Gastrocnemius medialis (tissue), 4 donors: ENCODE results near the gene GAB2.

Experiments used
- CTCF ChIP-seq, 5 experiments: fragments of 450-650 bp in 3 of 5; fragments of 200-600 bp in 2 of 5; sonication (generic) in 2 of 5; IDR thresholded peaks in 4 of 5; conservative IDR thresholded peaks in 1 of 5; 1 replicate in 4 of 5; 2 replicates in 1 of 5; pipeline ENCODE4 v1.5.1; 2016 to 2019; ENCODE audit warnings: antibody characterized with exemption in 5 of 5, mild to moderate bottlenecking in 3 of 5, moderate library complexity in 3 of 5
- POLR2A ChIP-seq, 2 donors: fragments of 450-650 bp; IDR thresholded peaks; one replicate each; pipeline ENCODE4 v1.6.1; 2017; ENCODE audit warnings: antibody characterized with exemption in 2 of 2, mild to moderate bottlenecking in 2 of 2, moderate library complexity in 2 of 2

DNA sequence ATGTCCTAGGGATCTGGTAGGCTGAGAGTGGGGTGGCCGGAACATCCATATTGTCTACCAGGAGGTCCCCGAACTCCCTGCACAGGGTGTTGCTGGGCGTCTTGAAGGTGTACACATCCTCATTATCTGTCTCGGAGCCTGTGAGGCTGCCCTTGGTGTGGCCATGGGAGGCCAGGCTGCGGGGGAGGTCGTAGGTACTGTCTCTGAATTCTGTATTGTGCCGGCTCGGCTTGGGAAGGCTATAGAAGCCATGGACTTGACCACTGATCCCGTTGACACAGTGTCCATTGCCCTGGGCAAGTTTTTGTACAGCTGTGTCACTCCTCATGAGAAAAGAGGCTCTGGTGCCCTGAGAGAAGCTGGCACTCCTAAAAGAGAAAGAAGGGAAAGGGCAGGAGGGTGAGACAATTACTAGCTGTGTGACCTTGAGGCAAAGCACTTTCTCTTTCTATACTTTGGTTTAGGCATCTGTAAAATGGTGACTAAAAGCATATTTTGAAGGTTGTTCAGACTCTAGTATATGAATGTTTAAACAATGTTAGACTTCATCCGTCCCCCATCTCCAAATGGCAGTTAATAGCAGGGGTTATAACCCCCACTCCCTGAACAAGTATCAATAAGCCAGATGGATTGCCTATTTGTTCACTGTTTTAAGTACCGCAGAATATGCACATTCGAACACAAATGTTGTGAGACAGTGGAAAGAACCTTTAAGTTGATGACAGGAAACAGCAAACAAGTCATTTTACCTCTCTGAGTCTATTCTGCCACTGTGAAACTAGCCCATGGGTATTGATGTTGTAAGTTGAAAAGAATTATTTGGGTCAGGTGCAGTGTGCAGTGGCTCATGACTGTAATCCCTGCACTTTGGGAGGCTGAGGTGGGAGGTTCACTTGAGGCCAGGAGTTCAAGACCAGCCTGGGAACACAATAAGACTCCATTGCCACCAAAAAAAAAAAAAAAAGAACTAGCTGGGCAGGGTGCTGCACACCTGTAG lies 190.6 kb downstream of the GAB2 start:
- TF ChIP-seq POLR2A (IDR thresholded peaks at IDR 0.05) (no peak), CTCF (IDR thresholded peaks at IDR 0.05 in 4 of 5, conservative IDR thresholded peaks at IDR 0.05 in 1 of 5) (no peak)
